HG03175 (cell line): ENCODE measurements around the gene IPO13.

Source experiments
- ATAC-seq: cut with Tn5 transposase; IDR thresholded peaks from one replicate; pipeline ENCODE4 v1.9.1; 2021; ENCODE audit warnings: mild to moderate bottlenecking, moderate library complexity; ENCODE audit not compliant: unreplicated experiment

Gene IPO13

GRCh38 chr1:43971336-43971980, 24.7 kb downstream of the IPO13 start:
- no peak for ATAC-seq

GRCh38 chr1:43973981-43974442, 27.3 kb downstream of the IPO13 start:
- no peak for ATAC-seq

GRCh38 chr1:43974443-43975248, 27.9 kb downstream of the IPO13 start, which contains the start of gene ATP6V0B:
ATP6V0B (plus strand) TSS chr1:43974960; CDS start chr1:43975041, 81 bp downstream.
- peak; percentile 68 for ATAC-seq

GRCh38 chr1:43975249-43975961, 28.7 kb downstream of the IPO13 start:
- ATAC-seq: no peak

GRCh38 chr1:43976045-43976444, 29.3 kb downstream of the IPO13 start:
- ATAC-seq: no peak

GRCh38 chr1:43976890-43977289, 30.1 kb downstream of the IPO13 start:
- ATAC-seq: no peak

GRCh38 chr1:43977376-43978263, 30.9 kb downstream of the IPO13 start:
- ATAC-seq: no peak

GRCh38 chr1:43978264-43978550, 31.5 kb downstream of the IPO13 start:
- no peak for ATAC-seq

GRCh38 chr1:43978551-43979260, 32.0 kb downstream of the IPO13 start, which contains the start of gene B4GALT2:
B4GALT2 (plus strand) TSS chr1:43979210; CDS start chr1:43981161, 1,951 bp downstream.
- ATAC-seq: no peak

- no peak for ATAC-seq
Measured at GRCh38 chr1:43979261-43979527, 32.4 kb downstream of the IPO13 start.

- ATAC-seq: no peak
Measured at GRCh38 chr1:43979528-43980254, 32.9 kb downstream of the IPO13 start.

- no peak for ATAC-seq
Measured at GRCh38 chr1:43980255-43981134, 33.7 kb downstream of the IPO13 start.

GRCh38 chr1:43981135-43981491, 34.4 kb downstream of the IPO13 start:
- no peak for ATAC-seq

- ATAC-seq: no peak
Measured at GRCh38 chr1:43981636-43982035, 34.9 kb downstream of the IPO13 start.

- no peak for ATAC-seq
Measured at GRCh38 chr1:43982241-43982640, 35.5 kb downstream of the IPO13 start.

GRCh38 chr1:43982808-43983207, 36.1 kb downstream of the IPO13 start:
- no peak for ATAC-seq

- ATAC-seq: no peak
Measured at GRCh38 chr1:43983253-43983899, 36.6 kb downstream of the IPO13 start.

GRCh38 chr1:43984855-43985254, 38.1 kb downstream of the IPO13 start:
- ATAC-seq: no peak
